Body of pancreas (tissue), 4 donors: ENCODE data around the gene PAPOLB.

Source experiments
- CTCF ChIP-seq, 7 experiments: fragments of 450-650 bp in 4 of 7; fragments of 200-600 bp in 3 of 7; sonication (generic) in 3 of 7; IDR thresholded peaks; one replicate each; pipeline ENCODE4 v1.5.1; 2016 to 2019; ENCODE audit warnings: antibody characterized with exemption in 7 of 7
- POLR2A ChIP-seq, 3 donors: fragments of 450-650 bp; IDR thresholded peaks; one replicate each; pipeline ENCODE4 v1.6.1; 2016; ENCODE audit warnings: antibody characterized with exemption in 3 of 3, mild to moderate bottlenecking in 2 of 3

DNA sequence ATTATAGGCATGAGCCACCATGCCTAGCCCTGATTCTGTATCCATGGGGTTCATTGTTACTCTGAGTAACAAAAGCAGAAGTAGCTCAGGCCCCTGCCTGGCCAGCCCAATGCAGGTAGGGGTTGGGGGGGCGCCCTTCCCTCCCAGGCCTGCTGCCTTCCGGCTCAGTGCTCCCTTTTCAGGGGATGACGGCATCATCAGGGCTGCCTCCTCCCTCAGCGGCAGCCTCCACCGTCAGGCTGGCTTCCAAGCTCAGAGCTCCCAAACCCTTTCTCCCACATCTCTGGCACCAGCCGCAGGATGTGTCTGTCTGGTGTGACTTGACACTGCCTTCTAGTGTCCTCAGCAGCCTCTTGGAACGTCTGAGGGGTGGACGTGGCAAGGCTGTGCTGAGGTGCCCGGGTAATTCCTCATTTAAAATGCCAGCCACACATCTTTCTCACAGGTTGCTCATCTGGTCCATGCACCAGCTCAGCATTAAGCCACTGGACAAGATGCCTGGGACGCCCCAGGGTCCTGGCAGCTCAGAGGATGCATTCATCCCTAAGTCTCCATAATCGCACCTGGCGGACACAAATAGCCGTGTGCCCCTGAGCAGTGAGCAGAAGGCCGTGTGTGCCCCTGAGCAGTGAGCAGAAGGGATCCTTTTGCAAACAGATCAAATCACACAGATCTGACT is 38.2 kb downstream of the PAPOLB start:
- TF ChIP-seq CTCF (IDR thresholded peaks at IDR 0.05) = no peak
- no peak for TF ChIP-seq POLR2A (IDR thresholded peaks at IDR 0.05)
